A549 (cell line): ENCODE measurements around the gene DYNC1H1. TPM values are rescaled to one million over a fixed set of nuclear protein-coding genes. Genes with fewer than 3 reads are reported as not detected.
"Not testable (repeated sequence)": the region's sequence is repeated elsewhere in the genome, so short reads cannot be mapped to it uniquely, and the experiment has no call there.

Source experiments
- ATAC-seq, 2 experiments: fragments of 200-7000 bp in 1 of 2; fragments of >200 bp in 1 of 2; cut with Nextera tagmentation in 1 of 2; cut with Tn5 transposase in 1 of 2; 3 replicates each; pipeline versions ENCODE4 v1.8.0 to v1.9.1; 2018 to 2020; ENCODE audit warnings: mild to moderate bottlenecking in 1 of 2, moderate library complexity in 1 of 2
- CTCF ChIA-PET: fragments of 300-600 bp; sonication (Branson Sonifier 250); formaldehyde crosslinking; extraction: SDS; loops from one replicate; lab custom pipeline; 2021; ENCODE audit warnings: antibody characterized with exemption, inconsistent platforms; lab: Yijun Ruan, JAX
- POLR2A ChIA-PET: fragments of 350-600 bp; formaldehyde crosslinking; extraction: SDS; loops from one replicate; lab custom pipeline; 2021; ENCODE audit warnings: antibody characterized with exemption, inconsistent platforms; lab: Yijun Ruan, JAX
- DNase-seq, 2 experiments: peaks; one replicate each; pipeline versions ENCODE4 v3.0.0 to v3.0.0-alpha.2; 2011 to 2016; ENCODE audit warnings: low read depth in 1 of 2, low spot score in 1 of 2
- FAIRE-seq: peaks from 2 replicates; lab custom pipeline; 2011; peaks lifted over from hg19 to GRCh38; lab: Jason Lieb, UNC
- H3K27ac ChIP-seq, 2 experiments: fragments of >200 bp; sonication (Bioruptor Twin); formaldehyde crosslinking; 3 replicates each; pipeline ENCODE4 v1.5.1; 2016 to 2017
- H3K4me1 ChIP-seq: fragments of >200 bp; sonication (Bioruptor Twin); formaldehyde crosslinking; 3 replicates; pipeline ENCODE4 v1.6.1; 2016
- H3K4me2 ChIP-seq: fragments of >200 bp; sonication (Bioruptor Twin); formaldehyde crosslinking; 3 replicates; pipeline ENCODE4 v1.6.1; 2016
- H3K4me3 ChIP-seq: fragments of >200 bp; sonication (Bioruptor Twin); formaldehyde crosslinking; 3 replicates; pipeline ENCODE4 v1.5.1; 2016
- H3K9me3 ChIP-seq: fragments of >200 bp; sonication (Bioruptor Twin); formaldehyde crosslinking; 3 replicates; pipeline ENCODE4 v1.6.1; 2016
- CBX8 ChIP-seq: fragments of 200-600 bp; sonication (generic); IDR thresholded peaks from 2 replicates; pipeline ENCODE4 v1.6.1; 2016
- CTCF ChIP-seq: fragments of >200 bp; sonication (Bioruptor Twin); formaldehyde crosslinking; IDR thresholded peaks from 3 replicates; pipeline ENCODE4 v1.5.1; 2016
- ELK1 ChIP-seq: fragments of 150-350 bp; IDR thresholded peaks from 2 replicates; pipeline ENCODE4 v1.6.1; 2014; ENCODE audit warnings: low read depth, mild to moderate bottlenecking, low read length
- KDM5A ChIP-seq: fragments of 200-600 bp; sonication (generic); IDR thresholded peaks from 2 replicates; pipeline ENCODE4 v1.6.1; 2016; ENCODE audit warnings: antibody characterized with exemption, mild to moderate bottlenecking
- MAZ ChIP-seq: fragments of 150-350 bp; IDR thresholded peaks from 2 replicates; pipeline ENCODE4 v1.6.1; 2014; ENCODE audit warnings: antibody characterized with exemption, low read depth, low read length, borderline replicate concordance
- PHF8 ChIP-seq: fragments of 200-600 bp; sonication (generic); IDR thresholded peaks from 2 replicates; pipeline ENCODE4 v1.6.1; 2016; ENCODE audit warnings: low read depth, mild to moderate bottlenecking, antibody characterized with exemption, moderate library complexity, borderline replicate concordance
- POLR2A ChIP-seq: IDR thresholded peaks from 2 replicates; pipeline ENCODE4 v1.6.1; 2012; ENCODE audit warnings: mild to moderate bottlenecking, low read length
- POLR2AphosphoS2 ChIP-seq: conservative IDR thresholded peaks from 2 replicates; pipeline ENCODE4 v1.6.1; 2012; ENCODE audit warnings: low read length, improper control_type of control experiment, inconsistent platforms
- RCOR1 ChIP-seq: fragments of 150-350 bp; IDR thresholded peaks from 2 replicates; pipeline ENCODE4 v1.6.1; 2014; ENCODE audit warnings: antibody characterized with exemption, low read length, low read depth
- REST ChIP-seq: fragments of 200-600 bp; sonication (generic); IDR thresholded peaks from 2 replicates; pipeline ENCODE4 v1.6.1; 2016; ENCODE audit warnings: antibody characterized with exemption, mild to moderate bottlenecking, moderate library complexity
- TP53 ChIP-seq: fragments of 250-450 bp; sonication (Bioruptor Pico); IDR thresholded peaks from 2 replicates; pipeline ENCODE4 v1.5.0; 2021; ENCODE audit warnings: mild to moderate bottlenecking, moderate library complexity
- USF2 ChIP-seq: fragments of 450-650 bp; IDR thresholded peaks from 2 replicates; pipeline ENCODE4 v1.6.1; 2014; ENCODE audit warnings: antibody characterized with exemption
- ZNF302 ChIP-seq: fragments of 250-450 bp; sonication (Bioruptor Pico); IDR thresholded peaks from 2 replicates; pipeline ENCODE4 v1.9.0; 2021; ENCODE audit warnings: inconsistent platforms, mild to moderate bottlenecking, moderate library complexity
- WGBS: methylation state at CpG from one replicate; pipeline ENCODE4 v1.1.6; 2017; ENCODE audit errors: missing lambda C conversion rate; 5-methylcytosine and 5-hydroxymethylcytosine counted together
- polyA plus RNA-seq, 4 experiments: library from polyadenylated mRNA; depleted of rRNA in 3 of 4; stranded (reverse); fragments of >200 nt; fragmentation: RNase III in 1 of 4; extraction: RNeasy Plus Mini Kit Qiagen cat#74134 plus additional on column Dnase treatment in 1 of 4; gene quantifications; 2 replicates in 3 of 4; 3 replicates in 1 of 4; pipeline ENCODE4 v1.2.3, GENCODE V29; 2011 to 2017

Gene DYNC1H1
- polyA plus RNA-seq, 2 of the 4 experiments (the other 2 are of a cell fraction), result 177 to 187 TPM

DNA sequence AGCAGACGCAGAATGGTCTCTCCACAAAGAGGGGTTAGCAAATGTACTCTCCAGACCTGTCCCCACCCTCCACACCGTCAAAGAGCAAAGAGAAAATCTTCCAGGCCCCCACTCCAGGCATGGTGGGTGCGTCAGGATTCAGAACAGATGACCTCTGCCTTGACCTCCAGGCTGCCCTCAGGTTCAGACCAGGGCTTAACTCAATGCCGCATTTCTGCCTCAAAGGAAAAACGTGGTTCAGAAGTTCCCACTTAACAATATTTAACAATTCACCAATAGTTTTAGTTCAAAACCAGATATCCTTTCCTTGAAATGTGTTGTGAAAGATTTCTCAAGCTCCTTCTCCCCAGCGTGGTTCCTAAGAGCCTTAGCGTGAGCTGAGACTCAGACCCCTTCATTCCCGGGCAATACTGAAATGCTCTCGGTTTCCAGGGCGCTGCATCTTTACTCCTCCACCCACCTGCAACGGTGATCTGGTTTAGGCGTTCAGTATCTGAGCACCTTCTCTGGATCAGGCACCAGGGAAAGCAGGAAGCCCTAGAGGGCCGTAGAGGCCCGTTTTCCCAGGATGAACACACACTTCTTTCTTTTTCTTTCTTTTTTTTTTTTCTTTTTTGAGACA lies 99.5 kb downstream of the DYNC1H1 start (continued):
- no peak for TF ChIP-seq REST
- TF ChIP-seq KDM5A, result no peak
- no peak for TF ChIP-seq MAZ
- TF ChIP-seq CBX8, result no peak
- TF ChIP-seq TP53 (CRISPR knock-in tag), result no peak
- no peak for TF ChIP-seq PHF8
- no peak for TF ChIP-seq POLR2AphosphoS2
- no peak for TF ChIP-seq POLR2A
- TF ChIP-seq ELK1, result no peak
- no peak for TF ChIP-seq USF2

DNA sequence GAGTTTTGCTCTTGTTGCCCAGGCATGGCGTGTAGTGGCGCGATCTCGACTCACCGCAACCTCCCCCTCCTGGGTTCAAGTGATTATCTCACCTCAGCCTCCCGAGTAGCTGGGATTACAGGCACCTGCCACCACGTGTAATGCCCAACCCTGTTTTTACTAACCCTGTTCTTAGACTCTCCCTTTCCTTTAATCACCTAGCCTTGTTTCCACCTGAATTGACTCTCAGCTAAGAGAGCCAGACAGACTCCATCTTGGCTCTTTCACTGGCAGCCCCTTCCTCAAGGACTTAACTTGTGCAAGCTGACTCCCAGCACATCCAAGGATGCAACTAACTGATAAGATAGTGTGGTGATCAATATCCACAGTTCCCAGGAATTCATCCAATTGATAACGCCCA lies 100.2 kb downstream of the DYNC1H1 start:
- DNase-seq, ATAC-seq, POLR2A ChIA-PET, H3K4me1 ChIP-seq, H3K9me3 ChIP-seq, H3K4me2 ChIP-seq, FAIRE-seq, H3K4me3 ChIP-seq, H3K27ac ChIP-seq: not testable (repeated sequence)
- WGBS, result 91% methylated on average over 8 of the region's 8 CpGs
- CTCF ChIA-PET, result interaction anchor here (1.0 to 4.0 kb wide), 8 partner anchors 9 to 296 kb away, joined by 3 to 29 read pairs (median 6); no protein-coding TSS in a partner anchor

- no peak for DNase-seq
- no peak for FAIRE-seq
Measured at GRCh38 chr14:102066041-102066451, 101.7 kb downstream of the DYNC1H1 start.

More at GRCh38 chr14:102066041-102066451, 101.7 kb downstream of the DYNC1H1 start:
- Histone ChIP-seq H3K27ac (no peak overlapping the region), H3K4me2 (no peak overlapping the region), H3K4me1 (no peaks in the 10 kb centered on the region), H3K4me3 (no peak overlapping the region), H3K9me3 (0 out of 3 replicates have a peak, but pooled peaks cover 2% of the 10 kb centered on the region)
- peak; percentile 7 to 17; a peak in 1 of 6 replicates for ATAC-seq
- WGBS, result 79% methylated on average over 9 of the region's 12 CpGs
- CTCF ChIA-PET, result interaction anchor here (0.6 to 4.0 kb wide), 5 partner anchors 30 to 291 kb away, joined by 3 to 29 read pairs (median 3); no protein-coding TSS in a partner anchor
- TF ChIP-seq ZNF302 (no peak), TP53 (CRISPR knock-in tag) (no peak), RCOR1 (no peak), CTCF (no peak)
- POLR2A ChIA-PET, result interaction anchor here (0.9 kb wide), 1 partner anchor 31 kb away, joined by 3 read pairs; no protein-coding TSS in a partner anchor
